NCI-H2029 (cell line): ENCODE measurements around the gene XPO6.
A peak's percentile ranks its signal among the peaks of the same experiment; 100 is the strongest.
"Not testable (repeated sequence)": the region's sequence is repeated elsewhere in the genome, so short reads cannot be mapped to it uniquely, and the experiment has no call there.

Source experiments
- DNase-seq: peaks from one replicate; lab custom pipeline; 2025; lab: John Stamatoyannopoulos, UW

XPO6 gene, protein sequence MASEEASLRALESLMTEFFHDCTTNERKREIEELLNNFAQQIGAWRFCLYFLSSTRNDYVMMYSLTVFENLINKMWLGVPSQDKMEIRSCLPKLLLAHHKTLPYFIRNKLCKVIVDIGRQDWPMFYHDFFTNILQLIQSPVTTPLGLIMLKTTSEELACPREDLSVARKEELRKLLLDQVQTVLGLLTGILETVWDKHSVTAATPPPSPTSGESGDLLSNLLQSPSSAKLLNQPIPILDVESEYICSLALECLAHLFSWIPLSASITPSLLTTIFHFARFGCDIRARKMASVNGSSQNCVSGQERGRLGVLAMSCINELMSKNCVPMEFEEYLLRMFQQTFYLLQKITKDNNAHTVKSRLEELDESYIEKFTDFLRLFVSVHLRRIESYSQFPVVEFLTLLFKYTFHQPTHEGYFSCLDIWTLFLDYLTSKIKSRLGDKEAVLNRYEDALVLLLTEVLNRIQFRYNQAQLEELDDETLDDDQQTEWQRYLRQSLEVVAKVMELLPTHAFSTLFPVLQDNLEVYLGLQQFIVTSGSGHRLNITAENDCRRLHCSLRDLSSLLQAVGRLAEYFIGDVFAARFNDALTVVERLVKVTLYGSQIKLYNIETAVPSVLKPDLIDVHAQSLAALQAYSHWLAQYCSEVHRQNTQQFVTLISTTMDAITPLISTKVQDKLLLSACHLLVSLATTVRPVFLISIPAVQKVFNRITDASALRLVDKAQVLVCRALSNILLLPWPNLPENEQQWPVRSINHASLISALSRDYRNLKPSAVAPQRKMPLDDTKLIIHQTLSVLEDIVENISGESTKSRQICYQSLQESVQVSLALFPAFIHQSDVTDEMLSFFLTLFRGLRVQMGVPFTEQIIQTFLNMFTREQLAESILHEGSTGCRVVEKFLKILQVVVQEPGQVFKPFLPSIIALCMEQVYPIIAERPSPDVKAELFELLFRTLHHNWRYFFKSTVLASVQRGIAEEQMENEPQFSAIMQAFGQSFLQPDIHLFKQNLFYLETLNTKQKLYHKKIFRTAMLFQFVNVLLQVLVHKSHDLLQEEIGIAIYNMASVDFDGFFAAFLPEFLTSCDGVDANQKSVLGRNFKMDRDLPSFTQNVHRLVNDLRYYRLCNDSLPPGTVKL

DNA sequence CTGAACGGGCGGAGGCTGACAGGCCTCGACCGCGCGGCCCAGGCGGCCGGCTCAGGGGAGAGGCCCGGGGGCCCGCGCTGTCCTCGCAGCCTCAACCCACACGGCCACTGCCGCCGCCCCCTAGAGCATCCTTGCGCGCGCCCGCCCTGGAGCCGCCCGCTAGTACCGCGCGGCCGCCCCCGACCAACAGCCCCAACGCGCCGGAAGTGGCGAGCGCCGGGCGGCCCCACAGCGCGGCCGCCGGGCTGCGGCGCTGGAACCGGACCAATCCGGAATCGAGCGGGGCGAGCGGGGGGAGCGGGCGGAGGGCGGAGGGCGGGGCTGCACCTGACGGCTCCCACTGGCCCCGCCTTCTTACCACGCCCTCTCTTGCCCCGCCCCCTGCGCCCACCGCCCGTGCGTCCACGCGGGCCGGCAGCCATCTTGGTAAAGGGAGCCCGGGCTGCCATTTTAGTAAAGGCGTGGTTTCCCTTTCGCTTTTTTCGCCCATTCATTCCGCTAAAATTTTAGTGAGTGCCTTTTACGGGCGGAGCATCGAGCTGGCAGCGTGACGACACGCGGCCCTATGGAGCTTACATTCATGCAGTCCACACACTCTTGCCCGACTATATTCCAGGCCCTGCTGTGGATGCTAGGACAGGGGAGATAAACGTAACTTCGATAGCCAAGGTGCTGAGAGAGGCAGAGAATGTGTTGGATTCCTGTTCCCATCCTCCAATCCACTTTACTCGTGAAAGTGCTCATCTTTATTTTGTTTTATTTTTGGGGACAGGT lies at the start of gene XPO6:
Gene XPO6 (minus strand): TSS at position 208 of the 774 bp plus-strand sequence. CDS start 597 bp downstream, outside the sequence.
- DNase-seq = peak; percentile 92

DNA sequence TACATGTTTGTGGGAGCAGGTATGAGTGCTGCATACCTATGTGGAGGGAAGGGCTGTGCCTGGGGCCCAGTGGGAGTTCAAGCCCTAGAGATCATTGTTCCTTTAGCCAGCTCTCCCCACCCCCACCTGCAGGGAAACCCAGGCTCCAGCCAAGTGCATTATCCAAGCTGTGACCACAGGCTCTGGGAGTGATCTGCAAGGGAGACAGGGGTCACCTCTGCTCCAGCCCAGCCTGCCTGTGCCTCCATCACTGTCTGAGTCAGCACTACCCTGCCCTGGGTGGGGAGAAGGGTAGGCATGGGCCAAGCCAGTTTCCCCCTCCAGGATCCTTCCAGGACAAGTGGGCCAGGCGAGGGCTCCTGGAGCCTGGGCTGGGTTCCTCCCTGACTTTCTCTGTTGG lies 48.4 kb upstream of the XPO6 start:
- DNase-seq = no peak

DNA sequence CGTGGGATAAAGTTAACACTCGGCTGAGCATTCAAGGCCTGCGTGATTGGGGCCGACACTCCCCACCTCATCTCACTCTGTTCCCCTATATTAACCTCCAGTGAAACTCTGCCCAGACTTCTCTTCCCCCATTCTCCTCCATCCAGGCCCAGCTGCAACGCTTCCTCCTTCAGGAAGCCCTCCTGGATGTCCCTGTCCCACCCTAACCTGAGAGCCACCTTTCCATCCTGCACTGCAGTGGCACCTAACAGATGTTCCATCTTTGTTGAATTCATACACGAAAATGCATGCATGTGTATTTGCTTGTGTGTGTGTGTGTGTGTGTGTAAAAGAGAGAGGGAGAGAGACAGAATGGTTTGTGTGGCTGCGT lies 48.0 kb upstream of the XPO6 start:
- DNase-seq = no peak

DNA sequence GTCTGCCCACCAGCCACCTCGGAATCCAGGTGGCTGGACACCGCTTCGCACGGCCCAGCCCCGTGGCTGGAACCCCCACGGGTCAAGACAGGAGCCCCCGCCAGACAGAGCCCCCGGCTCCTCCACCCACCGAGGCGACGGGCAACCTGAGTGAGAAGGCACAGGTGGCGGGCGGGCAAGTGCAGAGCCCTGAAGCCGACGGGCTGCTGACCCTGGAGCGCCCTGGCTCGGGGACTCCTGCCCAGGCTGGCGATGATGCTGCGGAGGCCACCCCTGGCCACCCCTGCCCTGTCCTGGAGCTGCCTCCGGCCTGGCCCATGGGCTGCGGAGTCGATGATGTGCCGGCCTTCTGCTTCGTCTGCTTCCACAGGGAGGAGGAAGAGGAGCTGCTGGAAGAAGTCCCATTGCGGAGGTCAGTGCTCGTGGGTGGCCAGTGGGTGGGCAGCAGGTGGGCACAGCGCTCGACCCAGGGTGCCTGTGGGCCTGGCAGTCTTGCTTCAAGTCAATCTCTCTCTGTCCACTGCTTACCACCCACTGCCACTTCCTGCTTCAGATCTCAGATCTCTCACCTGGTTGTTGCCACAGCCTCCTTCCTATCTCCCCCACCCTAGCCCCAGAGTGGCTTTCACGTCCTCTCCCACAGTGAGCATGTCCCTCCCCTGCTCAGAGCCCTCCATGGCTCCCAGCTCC lies 47.5 kb upstream of the XPO6 start:
- DNase-seq = no peak

DNA sequence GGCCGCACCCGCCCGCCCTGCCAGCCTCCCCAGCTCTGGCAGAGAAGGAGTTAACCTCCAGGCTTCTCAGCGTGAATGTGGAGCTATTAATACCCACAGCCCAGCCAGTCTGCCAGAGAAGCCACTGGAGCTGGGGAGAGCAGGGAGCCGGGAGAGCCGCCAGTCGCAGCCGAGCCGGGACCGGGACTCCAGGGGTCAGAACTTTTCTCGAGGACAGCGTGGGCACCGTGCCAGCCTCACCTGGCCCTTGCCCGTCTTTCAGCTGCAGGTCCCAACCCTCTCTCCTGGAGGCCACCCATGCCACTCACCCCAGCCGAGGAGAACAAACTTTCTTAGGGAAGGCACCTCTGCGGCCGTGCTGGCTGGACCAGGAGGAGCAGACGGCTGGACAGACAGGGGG lies 46.8 kb upstream of the XPO6 start:
- DNase-seq = no peak

DNA sequence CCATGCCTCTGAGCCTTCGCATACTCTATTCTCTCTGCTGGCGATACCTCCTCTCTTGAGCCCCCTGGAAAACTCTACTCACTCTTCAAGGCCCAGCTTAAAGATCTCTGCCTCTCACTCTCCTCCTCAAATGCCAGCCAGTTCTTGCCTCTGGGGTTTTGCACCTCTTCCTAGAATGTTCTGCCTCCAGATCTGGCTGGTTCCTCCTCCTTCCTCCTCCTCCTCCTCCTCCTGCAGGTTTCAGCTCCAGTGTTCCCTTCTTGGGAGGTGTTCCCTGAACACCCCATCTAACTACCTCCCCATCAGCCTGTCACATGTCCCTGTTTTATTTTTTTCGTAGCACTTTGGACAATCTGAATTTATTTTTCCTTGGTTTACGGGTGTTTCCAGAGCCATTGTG lies 45.5 kb upstream of the XPO6 start:
- DNase-seq = no peak

DNA sequence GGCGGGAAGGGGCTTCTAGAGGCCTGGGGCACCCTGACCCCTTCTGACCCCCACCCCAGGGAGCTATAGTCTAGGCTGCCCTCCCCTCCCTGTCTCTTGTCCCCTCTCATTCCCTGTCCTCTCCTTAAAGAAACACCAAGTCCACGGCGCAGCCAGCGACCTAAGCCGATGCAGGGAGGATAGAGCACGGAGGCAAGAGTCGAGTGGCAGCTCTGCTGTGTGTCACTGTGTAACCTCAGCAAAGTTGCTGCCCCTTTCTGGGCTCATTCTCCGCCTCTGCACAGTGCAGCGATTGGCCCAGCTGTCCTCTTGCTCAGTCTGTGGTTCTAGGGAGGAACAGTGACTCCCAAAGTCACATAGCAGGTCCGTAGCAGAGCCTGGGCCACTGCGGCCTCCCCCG lies 44.1 kb upstream of the XPO6 start:
- no peak for DNase-seq

DNA sequence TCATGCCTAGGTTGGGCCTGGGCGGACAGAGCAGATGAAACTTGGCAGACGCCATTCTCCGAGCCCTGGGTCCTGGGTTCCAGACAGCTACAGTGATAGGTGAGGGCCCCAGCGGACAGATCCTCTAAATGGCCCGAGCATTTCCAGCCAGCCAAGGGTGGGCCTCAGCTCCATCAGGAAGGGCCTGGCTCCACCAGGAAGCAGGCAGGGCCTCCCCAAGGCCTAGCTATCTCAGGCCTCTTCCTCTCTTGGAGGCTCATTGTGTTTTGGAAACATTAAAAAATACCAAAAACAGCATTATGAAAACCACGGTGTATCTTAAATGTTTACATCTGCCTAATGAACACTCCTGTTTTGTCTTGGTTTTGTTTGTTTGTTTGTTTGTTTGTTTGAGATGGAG lies 42.4 kb upstream of the XPO6 start:
- DNase-seq = no peak

DNA sequence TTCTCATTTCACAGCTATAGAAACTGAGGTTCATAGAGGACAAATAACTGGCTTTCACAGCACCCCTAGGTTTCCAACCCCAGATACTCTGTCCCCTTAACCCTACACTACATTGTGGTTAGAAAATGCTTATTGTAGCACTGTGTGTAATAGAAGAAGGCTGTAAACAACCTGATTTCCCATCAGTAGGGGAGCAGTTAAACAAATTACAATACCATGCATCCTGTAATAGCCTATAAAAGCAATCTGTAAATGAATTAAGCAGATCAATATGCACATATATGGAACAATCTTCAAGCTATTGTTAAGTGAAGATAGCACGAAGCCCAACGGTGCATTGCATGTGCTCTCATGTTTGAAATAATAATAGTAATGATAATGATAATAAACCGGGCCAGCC lies 39.2 kb upstream of the XPO6 start:
- DNase-seq = no peak

DNA sequence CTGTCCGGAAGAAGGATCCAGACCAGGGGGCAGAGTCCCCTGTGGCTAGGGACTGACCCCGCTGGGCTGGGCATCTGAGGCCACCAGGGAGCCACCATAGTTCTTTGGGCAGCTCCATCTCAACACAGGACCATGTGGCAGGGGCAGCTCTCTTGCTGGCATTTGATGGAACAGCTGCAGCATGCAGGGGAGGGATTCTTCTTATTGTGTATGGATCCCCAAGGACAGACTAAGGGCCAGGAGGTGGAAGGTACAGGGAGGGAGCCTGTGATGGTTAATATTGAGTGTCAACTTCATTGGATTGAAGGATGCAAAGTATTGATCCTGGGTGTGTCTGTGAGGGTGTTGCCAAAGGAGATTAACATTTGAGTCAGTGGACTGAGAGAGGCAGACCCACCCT lies 37.7 kb upstream of the XPO6 start:
- DNase-seq = not testable (repeated sequence)

DNA sequence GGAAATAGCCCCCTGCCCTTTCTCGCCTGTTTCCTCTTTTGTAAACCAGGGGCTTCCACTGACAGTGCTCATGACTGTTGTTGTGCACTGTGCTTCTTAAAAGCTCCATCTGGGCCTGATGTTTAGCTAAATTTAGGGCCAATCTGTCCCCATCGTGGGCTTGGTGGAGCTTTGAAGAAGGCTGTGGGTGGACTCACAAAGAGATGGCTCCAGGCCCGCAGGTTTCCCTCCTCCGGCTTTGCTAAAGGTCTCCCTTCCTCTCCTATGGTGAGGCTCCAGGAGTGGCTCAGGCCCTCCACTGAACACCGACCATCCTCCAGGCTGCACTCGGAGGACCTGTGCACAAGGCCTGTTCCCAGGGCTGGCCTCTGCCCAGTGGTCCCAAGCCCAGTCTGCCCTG lies 30.2 kb upstream of the XPO6 start:
- no peak for DNase-seq

DNA sequence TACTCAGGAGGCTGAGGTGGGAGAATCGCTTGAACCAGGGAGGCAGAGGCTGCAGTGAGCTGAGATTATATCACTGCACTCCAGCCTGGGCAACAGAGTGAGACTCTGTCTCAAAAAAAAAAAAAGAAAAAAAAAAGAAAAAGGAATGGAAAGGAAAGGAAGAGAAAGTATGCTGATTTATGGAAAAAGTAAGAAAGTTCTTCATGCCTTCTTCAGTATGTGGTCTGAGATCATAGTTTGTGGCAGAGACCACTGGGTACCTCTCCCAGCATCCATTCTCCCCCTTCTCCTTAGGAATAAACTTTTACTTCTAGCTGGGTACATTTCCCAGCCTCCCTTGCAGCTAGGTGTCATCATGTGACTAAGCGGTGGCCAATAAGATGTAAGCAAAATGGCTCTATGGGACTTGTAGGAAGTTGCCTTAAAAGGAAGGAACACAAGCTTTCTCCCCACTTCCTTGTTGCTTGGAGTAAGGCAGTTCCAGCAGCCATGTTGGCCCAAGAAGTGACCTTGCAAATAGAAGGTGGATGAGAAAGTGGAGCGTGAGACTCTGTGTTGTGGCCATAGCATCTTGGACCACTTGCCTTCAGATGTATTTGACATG lies 26.1 kb upstream of the XPO6 start:
- DNase-seq = no peak

DNA sequence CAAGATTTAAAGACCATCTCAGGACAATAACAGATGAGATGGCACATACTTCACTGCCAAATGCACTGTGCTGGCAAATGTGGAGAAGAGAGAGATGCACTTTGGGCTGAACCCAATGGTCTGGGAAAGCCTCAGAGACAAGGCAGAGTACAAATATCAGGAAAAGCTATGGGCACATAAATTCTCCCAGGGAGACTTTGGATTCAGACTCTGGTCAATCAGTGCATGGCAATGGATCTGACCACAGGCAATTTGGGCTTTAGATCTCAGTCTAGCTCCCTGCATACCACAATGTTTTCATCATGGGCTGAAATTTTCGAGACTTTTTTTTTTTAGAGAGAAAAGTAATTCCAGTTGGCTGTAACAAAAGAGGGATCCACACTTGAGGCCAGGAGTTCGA lies 20.0 kb upstream of the XPO6 start:
- no peak for DNase-seq

DNA sequence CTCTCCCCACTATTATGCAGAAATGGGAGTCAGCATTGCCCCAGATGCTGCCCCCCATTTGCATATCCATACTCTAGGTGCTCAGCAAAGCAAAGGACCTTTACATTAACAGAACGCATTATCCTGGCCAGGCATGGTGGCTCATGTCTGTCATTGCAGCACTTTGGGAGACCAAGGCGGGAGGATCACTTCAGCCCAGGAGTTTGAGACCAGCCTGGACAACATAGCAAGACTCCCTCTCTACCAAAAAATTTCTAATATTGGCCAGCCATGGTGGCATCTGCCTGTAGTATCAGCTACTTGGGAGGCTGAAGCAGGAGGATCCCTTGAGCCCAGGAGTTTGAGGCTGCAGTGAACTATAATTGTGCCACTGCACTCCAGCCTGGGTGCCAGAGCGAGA lies 12.1 kb upstream of the XPO6 start:
- not testable (repeated sequence) for DNase-seq

DNA sequence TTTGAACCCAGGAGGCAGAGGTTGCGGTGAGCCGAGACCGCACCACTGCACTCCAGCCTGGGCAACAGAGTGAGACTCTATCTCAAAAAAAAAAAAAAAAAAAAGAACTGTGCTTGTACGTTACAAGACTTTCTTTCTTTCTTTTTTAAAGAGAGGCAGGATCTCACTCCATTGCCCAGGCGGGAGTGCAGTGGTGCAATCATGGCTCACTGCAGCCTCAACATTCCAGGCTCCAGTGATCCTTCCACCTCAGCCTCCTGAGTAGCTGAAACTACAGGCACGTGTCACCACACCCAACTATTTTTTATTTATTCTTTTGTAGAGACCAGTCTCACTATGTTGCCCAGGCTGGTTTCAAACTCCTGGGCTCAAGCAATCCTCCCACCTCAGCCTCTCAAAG lies 8.0 kb upstream of the XPO6 start:
- not testable (repeated sequence) for DNase-seq

DNA sequence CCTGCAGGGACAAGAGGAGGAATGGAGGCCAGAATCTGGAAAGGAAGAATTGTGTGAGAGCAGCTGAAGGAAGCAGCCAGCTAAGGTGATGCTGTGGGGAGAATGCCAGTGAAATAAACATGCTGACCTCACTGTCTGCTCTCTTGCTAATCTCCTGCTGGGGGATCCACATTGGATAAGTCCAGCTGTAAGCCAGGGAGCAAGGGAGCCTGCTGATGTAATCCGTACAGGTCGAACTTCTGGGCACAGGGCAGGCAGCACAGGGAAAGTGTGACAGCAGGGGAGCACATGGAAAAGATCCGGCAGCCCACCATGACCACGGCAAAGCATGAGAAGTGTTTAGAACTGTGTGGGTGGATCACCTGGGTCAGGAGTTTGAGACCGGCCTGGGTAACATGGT lies 7.5 kb upstream of the XPO6 start:
- no peak for DNase-seq

DNA sequence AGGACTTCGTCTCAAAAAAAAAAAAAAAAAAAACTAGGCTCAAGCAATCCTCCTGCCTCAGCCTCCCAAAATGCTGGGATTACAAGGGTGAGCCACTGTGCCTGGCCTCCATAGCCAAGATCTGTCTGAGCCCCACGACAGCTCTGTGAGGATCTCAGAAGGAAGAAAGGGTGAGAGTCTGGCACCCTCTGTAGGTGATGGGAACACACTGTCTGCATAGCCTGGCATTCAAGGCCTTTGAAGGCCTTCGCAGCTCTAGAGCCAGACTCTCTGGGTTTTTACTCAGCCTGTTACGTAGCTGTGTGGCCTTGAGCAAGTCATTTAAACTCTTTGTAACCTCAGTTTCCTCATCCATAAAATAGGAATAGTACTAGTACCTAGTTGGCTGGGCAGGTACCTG lies 6.3 kb upstream of the XPO6 start:
- no peak for DNase-seq

DNA sequence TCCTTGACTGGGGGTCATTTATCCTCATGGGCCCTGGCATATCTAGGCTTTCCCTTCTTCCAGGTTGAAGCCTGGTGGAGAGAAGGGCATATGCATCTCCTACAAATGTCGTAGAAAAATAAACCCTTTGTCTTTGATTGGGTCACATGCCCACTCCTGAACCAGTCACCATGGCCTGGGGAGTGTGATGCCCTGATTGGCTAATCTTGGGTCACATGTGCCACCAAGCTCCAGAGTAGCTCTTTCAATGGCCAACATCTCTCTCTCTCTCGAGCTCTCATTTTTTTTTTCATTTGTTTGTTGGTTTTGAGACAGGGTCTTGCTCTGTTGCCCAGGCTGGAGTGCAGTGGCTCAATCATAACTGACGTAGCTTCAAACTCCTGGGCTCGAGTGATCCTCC lies 5.6 kb upstream of the XPO6 start:
- no peak for DNase-seq

DNA sequence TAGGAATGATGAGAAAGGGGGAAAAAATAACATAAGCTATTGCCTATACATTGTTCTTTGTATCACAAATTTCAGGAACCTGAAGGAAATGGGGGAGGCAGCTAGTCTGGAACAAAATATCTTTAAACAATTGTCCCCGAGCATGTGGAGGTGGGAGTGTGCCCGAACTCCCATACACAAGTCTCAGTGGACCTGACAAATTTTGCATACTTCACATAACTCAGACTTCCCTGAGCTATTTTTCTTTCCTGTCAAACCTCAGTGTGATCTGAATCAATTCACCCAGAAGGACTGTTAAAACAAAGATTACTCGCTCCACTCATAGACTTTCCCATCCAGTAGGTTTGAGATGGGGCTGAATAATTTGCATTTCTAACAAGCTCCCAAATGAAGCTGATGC lies 1.6 kb upstream of the XPO6 start:
- no peak for DNase-seq

DNA sequence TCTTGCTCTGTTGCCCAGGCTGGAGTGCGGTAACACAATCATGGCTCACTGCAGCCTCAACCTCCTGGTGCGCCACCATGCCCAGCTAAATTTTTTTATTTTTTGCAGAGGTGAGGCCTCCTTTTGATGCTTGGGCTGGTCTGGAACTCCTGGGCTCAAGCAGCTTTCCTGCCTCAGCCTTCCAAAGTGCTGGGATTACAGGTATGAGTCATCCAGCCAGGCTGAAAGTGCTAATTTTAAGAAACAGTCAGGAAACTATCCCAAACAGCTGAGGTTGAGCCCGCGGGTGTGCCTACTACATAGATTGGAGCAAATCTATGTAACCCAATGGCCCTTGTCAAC lies 738 bp upstream of the XPO6 start:
- DNase-seq = no peak

DNA sequence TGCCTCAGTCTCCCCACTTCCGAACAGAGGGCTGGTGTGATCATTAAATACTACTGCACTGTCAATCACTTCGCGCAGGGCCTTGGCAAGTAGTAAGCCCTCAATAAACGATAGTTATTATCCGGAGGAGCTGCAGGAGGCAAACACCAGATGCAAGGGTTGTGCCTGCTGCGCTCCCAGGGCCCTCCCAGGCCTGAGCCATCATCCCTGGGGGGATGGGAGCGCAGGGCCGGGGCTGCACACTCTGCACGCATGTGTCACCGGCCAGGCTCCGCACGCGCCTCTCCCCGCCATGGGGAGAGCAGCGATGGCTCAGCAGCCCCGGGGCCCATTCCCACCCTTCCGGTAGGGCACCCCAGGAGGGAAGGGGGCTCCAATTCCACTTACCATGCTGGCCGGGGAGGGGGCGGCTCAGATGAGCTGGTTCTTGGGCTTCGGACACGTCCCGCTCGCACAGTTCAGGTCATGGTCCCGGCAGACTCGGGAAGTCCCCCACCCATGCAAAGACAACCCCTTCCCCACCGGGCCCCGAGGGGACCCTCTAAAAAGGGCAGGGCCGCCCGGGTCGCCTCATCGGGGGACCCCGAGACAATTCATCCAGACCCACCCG lies 681 bp downstream of the XPO6 start:
- DNase-seq = peak; percentile 6
